Measurements from ENCODE around the gene ERBB4.

- TF ChIP-seq CTCF (IDR thresholded peaks at IDR 0.05), result no peak
- TF ChIP-seq POLR2A (IDR thresholded peaks at IDR 0.05), result no peak
Observed at GRCh38 chr2:212254339-212254738, 284.3 kb downstream of the ERBB4 start.

Measured in ovary (tissue), 3 donors.